8988T (cell line): ENCODE data around the gene PRKCE.

Experiments used
- DNase-seq: peaks from one replicate; pipeline ENCODE4 v3.0.0; 2011

The PRKCE gene

DNA sequence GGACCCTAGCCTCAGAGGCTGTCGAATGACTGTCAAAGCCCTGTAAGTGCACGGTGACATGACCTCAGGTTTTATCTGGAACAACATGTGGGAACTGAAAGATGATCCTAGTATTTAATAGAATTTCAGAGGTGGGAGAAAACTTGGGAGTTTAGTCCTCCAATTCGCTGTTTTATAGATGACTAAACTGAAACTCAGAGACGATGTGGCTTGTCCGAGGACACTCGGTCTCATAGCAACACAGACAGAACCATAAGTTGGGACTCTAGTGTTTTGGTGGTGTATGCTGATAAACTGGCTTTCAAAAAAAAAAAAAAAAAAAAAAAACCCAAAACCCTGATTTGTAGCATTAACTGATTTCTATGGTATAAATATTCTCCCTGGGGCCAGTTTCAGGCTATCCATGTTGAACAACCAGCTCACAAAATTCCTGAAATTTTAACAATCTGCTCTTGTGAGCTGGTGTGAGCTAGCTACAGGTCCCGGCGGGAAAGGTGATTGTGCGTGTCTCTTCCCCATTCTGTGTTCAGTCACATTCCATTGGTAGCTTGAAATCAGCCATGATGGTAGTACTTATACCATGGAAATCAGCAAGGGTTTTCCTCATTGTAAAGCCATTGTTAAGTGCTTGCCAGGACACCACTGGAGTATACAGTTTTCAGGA lies 450.2 kb downstream of the PRKCE start:
- DNase-seq = no peak

DNA sequence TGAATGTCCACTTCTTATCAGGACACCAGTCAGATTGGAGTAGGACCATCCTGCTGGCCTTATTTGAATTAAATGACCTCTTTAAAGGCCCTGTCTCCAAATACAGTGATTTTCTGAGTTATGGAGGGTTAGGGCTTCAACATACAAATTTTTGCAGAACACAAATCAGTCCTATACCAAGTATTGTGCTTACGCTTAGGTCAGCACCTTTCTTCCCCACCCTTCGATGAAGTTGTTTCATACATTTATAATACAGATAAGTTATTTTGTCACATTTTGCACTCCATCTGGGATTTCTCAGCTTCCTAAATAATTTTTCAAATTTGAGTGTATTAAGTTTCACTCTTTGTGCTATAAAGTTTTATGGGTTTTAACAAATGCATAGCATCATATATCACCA lies 455.2 kb downstream of the PRKCE start:
- no peak for DNase-seq

DNA sequence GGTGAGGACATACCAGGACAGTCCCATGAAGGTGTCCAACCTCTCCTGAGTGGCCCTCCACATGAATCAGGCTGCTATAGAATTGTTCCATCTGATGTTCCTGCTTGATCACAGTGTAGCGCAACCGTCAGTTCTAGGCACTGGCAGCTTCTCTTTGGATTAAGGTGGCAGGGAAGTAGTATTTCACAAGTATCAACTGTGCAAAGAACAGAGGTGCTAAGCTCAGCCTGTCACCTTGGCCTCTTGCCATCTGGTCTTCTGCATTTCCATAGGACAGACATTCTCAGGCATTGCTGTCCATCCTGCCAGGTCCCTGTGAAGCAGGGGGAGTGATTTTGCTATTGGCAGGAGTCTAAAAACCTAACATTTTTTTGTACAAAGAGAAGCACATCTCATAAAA lies 463.5 kb downstream of the PRKCE start:
- DNase-seq = no peak

DNA sequence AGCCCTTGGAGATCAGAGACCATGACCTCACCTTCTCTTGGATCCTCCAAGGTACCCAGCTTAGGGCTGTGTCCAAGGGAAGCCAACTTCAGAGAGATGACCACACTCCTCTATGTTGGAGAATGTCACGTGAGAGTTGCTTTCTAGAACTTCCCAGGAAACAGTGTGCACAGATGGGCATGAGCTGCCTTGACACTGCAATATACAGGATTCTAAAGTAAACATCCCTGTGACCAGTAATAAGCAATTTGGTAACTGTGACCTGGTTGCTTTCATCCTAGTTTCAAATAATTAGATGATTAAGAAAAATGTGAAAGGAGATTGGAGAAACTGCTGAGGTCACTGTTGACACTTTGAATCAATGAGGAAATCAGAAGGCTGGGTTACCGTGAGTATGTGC lies 464.7 kb downstream of the PRKCE start:
- DNase-seq = no peak

DNA sequence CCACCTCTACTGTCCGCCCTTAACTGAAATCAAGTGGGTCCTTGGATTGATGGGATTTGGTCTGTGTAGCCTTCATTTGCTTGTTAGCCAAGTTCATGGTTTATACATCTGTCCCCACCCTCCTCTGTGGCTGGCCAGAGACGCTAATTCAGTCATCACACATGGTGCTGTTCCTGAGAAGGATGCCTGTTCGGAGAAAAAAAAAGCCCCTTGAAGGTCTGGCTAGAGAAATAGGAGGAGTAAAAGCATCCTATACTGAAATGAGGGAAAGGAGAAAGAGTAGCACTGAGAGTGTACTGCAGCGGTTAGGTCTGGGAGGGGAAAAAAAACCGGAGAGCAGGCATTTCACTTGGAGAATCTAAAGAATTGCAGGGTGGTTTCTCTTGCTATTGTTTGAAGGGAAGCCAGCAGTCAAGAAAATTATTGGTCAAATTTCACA lies 465.1 kb downstream of the PRKCE start:
- no peak for DNase-seq

DNA sequence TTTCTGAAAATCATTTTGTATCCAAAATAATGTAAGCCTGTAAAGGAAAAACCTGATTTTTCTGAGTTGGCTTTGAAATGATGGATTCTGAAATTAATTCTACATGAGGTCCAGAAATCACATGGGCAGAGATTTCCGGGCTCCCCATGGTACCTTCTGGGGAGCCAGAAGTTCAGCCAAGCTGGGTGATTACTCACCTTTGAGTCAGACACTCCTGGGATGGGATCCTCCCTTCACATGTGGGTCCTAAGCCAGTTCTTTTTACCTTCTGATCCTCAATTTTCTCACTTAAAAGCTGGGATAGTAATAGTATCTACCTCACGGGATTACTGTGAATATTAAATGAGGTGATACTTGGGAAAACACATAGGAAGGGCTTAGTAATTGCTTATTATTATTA lies 465.9 kb downstream of the PRKCE start:
- DNase-seq = no peak

DNA sequence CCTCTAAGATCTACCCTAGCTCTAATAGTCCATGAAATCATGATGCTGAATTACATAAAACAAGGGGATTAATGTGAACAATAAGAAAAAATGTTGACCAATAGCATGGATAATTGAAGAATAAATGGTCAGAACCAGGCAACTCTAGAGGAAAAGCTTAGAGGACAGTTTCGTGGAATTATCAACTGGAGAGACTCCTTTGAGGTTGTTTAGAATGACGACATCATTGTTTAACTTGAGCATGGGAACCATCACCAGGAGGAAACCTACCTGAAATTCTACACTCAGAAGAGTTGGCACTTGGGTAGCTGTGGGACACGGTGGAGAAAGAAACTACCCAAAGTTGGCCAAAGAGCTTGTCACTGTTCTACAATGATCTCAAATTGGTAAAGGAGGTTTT lies 466.5 kb downstream of the PRKCE start:
- no peak for DNase-seq

DNA sequence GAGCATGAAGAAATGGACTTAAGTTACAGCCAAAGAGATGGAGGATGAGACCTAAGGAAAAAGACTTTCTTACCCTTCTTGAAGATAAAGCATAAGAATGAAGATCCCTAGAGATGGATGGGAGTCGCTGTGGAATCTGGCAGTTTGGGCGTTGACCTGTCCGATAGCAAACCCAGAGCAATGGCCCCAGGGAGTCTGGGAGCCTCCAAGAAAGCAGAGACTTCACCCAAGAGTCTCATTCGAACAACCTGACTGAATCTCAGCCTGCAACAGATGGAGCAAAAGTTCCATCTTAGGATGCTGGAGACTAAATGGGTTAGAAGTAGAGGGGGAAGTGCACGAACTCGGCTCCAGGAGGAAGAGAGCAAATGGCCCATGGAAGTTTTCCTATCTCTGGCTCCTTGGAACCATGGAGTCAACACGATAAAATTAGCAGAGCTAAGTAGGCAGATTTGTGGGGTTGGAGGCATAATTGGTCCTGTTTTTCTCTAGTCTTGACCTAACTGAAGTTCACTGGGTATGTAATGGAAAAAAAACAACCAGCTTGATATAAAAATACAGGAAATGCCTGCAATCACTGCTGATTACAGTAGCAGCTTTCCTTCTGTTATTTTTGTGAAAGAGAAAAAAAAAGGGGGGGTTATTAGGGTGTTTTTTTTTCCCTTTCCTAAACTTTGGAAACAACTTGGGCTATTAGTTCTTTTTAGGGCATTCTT lies 467.3 kb downstream of the PRKCE start:
- no peak for DNase-seq

DNA sequence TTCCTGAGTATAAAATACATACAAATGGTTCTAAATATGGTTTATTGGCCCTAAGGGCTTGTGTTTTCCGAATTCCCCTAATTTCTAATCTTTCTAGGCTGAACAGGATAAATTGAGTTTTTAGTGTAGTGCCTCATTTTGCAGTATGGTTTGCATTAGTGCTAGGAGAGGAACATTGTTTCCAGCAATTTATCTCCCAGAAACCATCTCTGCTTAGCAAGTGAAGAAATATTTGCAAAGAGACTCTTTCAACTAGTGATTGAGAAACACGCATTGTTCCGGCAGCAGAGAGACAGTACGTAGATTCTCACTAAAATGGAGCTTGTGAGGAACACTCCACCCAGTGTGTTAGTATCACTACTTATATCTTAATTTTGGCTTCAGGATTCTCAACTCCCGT lies 468.0 kb downstream of the PRKCE start:
- no peak for DNase-seq

DNA sequence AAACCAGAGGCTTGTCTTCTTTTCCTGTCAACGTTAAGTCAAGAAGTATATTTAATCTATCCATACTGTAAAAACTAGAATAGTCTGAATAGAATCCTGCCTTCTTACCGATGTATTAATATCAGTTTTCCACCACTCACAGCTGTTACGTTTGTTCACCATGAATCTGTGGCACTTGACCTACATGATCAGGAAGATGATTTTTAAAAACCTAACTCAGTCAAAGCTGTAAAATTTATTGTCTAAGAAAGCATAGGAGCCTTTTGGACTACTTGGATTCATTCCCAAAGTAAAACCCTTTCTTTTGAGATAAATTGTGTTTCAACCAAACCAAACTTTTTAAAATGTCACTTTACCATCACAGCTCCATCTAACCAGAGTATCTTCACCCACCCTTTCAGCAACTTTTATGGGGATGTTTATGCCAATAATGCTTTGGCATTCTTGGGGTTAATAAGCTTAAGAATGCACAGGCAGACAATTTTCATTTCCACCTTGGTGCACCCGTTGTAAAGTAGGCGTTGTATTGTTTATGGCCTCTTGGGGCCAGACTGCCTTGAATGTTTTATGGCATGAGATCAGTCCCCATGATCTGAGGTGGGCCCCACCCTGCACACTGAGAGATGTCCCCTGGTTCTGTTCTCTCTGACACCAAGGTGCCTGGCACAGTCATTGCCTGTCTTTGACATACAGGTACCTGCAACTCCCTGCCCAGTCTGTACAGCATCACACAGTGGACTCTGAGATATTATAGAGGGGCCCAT lies 469.5 kb downstream of the PRKCE start:
- DNase-seq = no peak

DNA sequence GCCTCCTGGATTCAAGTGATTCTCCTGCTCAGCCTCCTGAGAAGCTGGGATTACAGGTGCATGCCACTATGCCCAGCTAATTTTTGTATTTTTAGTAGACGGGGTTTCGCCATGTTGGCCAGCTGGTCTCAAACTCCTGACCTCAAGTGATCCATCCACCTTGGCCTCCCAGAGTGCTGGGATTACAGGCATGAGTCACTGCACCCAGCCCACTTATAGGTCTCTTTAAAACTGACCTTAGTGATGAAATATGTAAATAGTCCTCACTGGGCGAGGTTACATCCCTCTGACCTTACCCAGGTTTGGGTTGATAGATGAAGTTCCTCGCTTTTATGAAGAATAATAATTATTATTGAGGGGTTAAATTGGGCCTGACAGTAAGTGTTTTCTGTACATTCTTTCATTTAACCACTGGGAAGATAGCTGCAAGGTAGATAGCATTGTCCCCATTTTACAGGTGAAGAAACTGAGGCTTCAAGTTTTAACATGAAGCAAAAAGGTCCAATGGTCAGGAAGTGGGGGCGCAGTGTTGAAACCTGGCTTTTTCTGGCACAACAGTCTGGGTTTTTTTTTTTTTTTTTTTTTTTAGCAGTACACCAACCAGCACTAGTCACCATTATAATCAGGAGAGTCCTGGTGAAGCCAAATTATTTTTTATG lies 471.0 kb downstream of the PRKCE start:
- no peak for DNase-seq

DNA sequence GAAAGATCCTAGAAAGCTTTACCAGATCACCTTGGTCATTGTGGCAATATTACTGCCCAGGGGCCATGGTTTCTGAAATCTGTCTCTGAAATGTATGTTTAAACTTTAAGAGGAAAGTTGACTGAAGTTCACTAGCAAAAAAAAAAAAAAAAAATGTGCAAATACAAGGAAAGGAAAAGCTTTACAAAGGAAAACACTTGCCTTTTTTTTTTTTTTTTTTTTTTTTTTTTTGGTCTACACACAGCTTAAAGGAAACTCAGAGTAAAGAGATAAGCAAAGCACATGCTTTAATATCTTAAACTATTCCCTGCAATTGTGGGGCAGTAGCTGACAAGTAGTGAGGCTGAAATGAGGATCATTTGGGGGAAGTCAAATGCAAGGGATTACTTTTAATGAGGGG lies 471.5 kb downstream of the PRKCE start:
- DNase-seq = no peak

DNA sequence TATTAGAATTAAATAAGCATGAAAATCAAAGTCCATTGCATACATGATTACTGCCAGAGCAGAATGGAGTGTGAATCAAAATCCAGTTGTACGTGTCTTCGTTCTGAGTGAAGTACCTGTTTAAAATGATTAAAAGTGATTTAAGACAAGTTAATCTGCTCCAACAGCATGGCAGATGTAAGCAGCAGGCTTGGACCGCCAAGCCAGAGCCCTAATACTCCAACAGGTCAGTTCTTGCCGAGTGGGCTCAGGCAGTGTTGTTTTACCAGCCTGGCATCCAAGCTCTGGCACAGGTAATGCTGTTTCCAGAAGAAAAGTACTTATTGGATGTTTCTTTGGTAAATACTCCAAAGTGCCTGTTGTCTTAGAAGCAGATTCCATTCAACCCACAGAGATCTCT lies 474.3 kb downstream of the PRKCE start:
- no peak for DNase-seq

DNA sequence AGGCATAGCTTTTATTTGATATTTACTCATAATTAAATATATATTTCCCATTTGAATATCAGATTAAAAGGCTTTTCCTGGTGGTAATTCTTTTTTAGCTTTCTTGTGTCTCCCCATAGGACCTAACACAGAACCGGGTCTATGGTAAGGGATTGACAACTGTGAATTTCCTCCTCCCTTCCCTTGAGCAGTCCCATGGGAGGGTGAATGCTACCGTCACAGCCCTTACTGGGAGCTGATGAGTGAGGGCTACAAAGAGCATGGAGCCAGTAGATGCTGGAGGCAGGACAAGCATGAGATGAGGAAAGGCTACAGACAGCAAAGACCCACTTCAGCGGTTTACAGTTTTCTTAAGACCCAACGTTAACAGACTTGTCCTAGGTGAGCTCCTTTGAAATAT lies 475.1 kb downstream of the PRKCE start:
- DNase-seq = no peak

DNA sequence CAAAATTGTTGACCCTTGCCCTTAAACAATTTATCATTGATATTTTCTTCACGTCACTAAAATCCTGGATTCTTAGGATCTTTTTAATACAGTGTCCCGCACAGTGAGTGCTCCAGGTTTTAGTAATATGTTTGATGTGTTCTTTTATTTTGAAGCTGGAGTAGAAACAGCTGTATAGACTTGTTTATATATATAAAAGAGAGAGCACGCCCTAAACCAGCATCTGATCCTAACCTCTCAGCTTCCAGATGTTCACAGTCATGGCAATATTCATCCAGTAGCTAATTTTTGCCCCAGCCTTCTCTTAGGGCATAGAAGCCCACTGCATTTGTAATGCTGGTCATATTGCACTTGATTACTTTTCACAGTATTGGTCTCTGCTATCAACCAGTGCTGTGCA lies 475.7 kb downstream of the PRKCE start:
- DNase-seq = no peak

DNA sequence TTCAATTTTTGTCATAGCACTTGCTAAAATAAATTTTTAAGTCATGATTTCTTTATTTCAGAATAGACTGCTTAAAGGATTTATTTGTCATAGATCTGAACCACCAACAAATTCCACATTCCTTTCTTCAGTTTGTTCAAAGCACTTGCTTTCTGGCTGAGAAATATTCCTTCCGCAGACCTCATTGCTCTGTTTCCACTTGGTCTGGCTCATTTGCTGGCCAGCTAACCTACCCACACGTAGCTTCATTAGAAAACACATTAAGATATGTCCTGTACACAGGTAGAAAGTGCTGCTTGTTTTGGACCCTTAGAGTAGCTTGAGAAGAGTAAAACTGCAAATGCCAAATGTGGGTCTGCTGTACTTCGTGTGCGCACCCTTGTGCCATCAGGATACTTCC lies 479.0 kb downstream of the PRKCE start:
- no peak for DNase-seq

DNA sequence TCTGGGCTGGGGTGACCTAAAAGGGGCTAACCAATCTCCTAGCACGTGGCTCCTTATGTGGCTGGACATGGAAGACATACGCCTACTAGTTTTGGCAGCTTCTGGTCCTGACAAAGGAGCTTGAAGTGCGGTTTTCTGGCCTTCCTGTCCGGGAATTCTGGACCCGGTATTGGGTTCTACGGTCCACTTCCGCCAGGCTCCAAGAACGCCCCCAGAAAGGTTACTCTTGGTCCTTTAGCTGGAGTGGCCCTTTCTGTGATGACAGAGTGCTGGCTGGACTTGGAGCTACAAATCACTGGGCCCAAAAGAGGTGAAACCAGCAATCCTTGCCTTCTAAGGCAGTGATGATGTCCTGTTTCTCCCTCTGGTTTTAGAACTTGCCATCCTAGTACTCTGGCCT lies 481.5 kb downstream of the PRKCE start:
- no peak for DNase-seq

DNA sequence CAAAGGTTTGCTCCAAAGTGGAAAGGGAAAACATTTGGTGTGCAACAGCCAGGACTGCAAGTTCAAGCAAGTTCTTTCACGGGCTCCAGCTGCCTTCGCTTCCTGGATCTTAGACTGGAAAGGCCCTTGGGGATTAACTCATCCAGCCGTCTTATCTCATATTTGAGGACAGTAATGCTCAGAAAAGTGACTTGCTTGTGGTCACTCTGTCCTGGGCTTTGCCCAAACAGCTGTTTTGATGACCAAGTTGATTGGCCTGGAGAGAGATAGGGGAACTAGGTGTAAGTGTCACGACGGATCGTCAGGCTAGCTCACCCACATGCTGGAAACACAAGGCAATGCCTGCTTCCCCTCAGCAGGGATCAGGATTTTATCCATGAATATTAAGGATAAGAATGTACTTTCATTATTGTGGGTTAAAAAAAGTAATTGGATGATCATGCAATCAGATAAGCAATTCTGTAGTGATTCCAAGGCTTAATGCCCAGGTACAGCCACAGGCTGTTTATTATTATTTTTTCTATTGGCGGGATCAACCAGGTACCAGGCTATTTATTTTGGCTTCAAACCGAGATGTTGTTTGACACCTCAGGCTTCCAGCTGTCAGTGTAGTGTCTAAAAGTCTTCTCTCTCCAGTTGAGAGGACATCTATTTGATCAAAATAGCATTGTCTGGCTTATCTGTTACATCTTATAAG lies 483.2 kb downstream of the PRKCE start:
- DNase-seq = no peak

DNA sequence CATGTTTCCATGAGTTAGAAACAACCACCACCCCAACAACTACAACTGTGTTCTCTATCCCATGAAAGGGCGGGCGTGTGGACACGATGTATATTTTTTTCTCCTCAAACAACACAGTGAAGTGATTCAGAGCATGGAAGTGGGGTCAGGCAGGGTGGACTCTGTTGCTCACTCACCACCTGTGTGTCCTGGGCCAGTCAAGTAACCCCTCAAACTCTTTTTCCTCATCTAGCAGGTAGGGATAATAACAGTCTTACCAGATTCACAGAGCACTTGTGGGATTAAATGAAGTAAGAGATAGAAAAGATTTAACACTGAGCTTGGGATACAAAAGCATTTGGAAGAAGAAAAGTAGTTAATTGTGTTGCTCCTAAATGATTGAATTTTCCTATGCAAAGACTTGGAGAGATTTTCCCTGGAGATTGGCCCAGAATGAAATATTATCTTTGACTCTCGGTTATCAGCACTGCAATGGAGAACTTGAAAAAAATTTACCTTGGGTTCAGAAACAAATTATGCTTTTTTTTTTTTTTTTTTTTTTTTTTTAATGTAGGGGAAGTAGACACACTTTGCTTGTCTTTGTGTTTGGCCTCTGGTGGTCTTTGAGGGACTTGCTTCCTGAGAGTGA lies 483.9 kb downstream of the PRKCE start:
- no peak for DNase-seq

DNA sequence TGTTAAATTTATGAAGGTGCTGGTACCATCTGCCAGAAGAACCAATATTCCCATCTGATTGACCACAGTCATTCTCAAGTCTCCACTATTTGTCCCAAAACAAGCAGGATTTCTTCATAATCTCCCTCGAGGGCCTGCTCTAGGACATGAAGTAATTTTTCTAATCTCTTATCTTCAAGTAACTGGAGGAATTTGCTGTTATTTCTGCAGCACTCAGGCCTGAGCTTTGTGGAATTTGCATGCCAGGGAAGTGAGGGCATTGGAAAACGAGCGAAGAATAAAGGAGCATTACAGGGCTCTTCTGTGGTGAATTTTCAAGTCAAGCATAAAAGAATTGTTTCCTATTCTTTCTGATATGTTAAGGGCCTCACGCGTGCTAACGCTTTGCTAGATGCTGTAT lies 484.5 kb downstream of the PRKCE start:
- DNase-seq = no peak

DNA sequence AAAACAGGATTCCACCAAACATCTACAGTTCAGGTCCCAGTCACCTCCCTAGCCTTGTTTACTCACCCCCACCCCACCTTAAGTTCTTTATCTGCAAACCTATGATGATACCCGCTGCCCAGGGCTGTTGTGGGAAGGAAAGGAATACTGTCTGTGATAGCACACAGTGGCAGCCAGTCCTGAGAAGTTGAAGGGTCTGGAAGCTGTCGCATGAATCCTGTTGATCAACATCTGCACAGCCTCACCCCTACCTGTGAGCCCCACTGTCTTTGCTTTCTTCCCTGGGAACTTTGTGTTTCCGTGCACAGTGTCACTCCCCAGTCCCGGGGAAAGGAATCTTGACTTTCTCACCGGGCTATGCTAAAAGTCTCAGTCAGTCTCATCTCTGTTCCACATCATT lies 485.0 kb downstream of the PRKCE start:
- no peak for DNase-seq

DNA sequence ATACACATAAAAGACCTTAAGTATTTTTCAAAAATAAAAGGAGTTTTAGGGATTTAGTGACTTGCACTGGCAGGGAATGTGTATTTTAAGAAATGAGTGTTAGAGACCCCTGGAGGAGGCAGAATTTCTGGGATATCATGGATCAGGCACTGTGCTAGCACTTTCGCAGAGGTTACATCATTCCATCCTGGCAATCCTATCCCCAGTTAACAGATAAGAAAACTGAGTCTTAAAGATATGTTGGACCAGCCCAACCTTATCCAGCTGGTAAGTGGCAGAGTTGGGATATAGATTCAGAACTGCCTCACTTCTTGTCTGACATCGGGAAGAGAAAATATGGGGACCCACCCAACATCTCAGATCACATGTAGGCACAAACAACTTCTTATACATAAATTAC lies 485.5 kb downstream of the PRKCE start:
- DNase-seq = no peak
